Esophagus squamous epithelium (tissue), 4 donors: ENCODE results near the gene LINC00305.

ENCODE experiments used
- POLR2A ChIP-seq, 4 donors: fragments of 450-650 bp; IDR thresholded peaks; one replicate each; pipeline ENCODE4 v1.6.1; 2017; ENCODE audit warnings: antibody characterized with exemption in 4 of 4, mild to moderate bottlenecking in 4 of 4, moderate library complexity in 3 of 4
- TF ChIP-seq, protein P1 (sequence below), 6 experiments: fragments of 450-650 bp in 4 of 6; fragments of 200-600 bp in 2 of 6; sonication (generic) in 2 of 6; IDR thresholded peaks; one replicate each; pipeline ENCODE4 v1.5.1; 2016 to 2019; ENCODE audit warnings: antibody characterized with exemption in 6 of 6, mild to moderate bottlenecking in 4 of 6, moderate library complexity in 4 of 6

DNA sequence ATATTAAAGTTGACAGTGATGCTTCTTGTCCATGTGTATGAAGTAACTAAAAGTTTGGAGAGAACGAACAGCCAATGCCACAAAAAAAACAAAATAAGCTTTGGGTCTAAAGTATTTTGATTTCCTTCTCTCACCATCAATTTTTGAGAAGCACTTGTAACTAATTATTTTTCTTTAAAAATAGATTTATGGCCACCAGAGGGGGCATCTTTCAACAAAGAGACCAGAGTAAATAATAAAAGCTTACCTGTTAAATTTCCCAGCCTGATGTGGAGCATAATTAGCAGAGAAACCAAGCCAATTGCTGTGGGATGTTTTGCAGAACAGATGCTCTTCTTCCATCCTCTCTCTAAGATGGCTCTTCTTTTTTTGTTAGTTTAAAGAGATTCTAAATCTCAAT is 29.0 kb downstream of the LINC00305 start:
- TF ChIP-seq, protein P1, sequence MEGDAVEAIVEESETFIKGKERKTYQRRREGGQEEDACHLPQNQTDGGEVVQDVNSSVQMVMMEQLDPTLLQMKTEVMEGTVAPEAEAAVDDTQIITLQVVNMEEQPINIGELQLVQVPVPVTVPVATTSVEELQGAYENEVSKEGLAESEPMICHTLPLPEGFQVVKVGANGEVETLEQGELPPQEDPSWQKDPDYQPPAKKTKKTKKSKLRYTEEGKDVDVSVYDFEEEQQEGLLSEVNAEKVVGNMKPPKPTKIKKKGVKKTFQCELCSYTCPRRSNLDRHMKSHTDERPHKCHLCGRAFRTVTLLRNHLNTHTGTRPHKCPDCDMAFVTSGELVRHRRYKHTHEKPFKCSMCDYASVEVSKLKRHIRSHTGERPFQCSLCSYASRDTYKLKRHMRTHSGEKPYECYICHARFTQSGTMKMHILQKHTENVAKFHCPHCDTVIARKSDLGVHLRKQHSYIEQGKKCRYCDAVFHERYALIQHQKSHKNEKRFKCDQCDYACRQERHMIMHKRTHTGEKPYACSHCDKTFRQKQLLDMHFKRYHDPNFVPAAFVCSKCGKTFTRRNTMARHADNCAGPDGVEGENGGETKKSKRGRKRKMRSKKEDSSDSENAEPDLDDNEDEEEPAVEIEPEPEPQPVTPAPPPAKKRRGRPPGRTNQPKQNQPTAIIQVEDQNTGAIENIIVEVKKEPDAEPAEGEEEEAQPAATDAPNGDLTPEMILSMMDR (IDR thresholded peaks at IDR 0.05) = peak in 1 of 6 experiments; percentile 6
- no peak for TF ChIP-seq POLR2A (IDR thresholded peaks at IDR 0.05)
